Lower leg skin (tissue), 4 donors: ENCODE measurements around the gene MAN2B1. TPM values are rescaled to one million over a fixed set of nuclear protein-coding genes. Genes with fewer than 3 reads are reported as not detected.

Source experiments
- DNase-seq, 2 donors: peaks; one replicate each; pipeline ENCODE4 v3.0.0-alpha.2; 2019; ENCODE audit warnings: low spot score in 2 of 2
- H3K4me3 ChIP-seq: fragments of 200-600 bp; sonication (generic); 2 replicates; pipeline ENCODE4 v1.5.1; 2017; ENCODE audit warnings: mild to moderate bottlenecking, low read depth; ENCODE audit not compliant: poor library complexity, severe bottlenecking
- CTCF ChIP-seq, 3 donors: fragments of 450-650 bp; IDR thresholded peaks; one replicate each; pipeline ENCODE4 v1.5.1; 2016; ENCODE audit warnings: antibody characterized with exemption in 3 of 3, mild to moderate bottlenecking in 3 of 3, moderate library complexity in 2 of 3
- POLR2A ChIP-seq, 2 donors: fragments of 450-650 bp; IDR thresholded peaks; one replicate each; pipeline ENCODE4 v1.6.1; 2016 to 2017; ENCODE audit warnings: antibody characterized with exemption in 2 of 2, mild to moderate bottlenecking in 1 of 2, moderate library complexity in 1 of 2
- WGBS, 2 donors: methylation state at CpG; one replicate each; pipeline ENCODE4 v1.1.5; 2018; 5-methylcytosine and 5-hydroxymethylcytosine counted together
- intact Hi-C: fragments of 100-400 bp; cut with DNase I; formaldehyde crosslinking; loops from one replicate; pipeline ENCODE4 v1.15.0; 2023; ENCODE audit warnings: low total_unique reads
- total RNA-seq, 4 donors: library from RNA; depleted of rRNA; stranded (reverse); fragments of >200 nt; gene quantifications; one replicate each; pipeline ENCODE4 v1.1.0, GENCODE V29; 2016

The MAN2B1 gene
- total RNA-seq, 4 donors from 2014 or later, result 52.8 to 83.0 (median 74.9) TPM

- no peak for DNase-seq
- no peak for TF ChIP-seq POLR2A (IDR thresholded peaks at IDR 0.05)
- intact Hi-C loops, result no loop called here
- 75 to 76% methylated on average over 13 of the region's 13 CpGs for WGBS, 2 donors
- no peak overlapping the region for H3K4me3 ChIP-seq
Observed at GRCh38 chr19:12641456-12641855, 25.1 kb downstream of the MAN2B1 start.

GRCh38 chr19:12639901-12640613 lies 26.5 kb downstream of the MAN2B1 start:
- intact Hi-C loops, result no loop called here
- DNase-seq, result peak; percentile 69 to 95
- no peak overlapping the region for H3K4me3 ChIP-seq
- TF ChIP-seq CTCF (IDR thresholded peaks at IDR 0.05), result peak in 1 of 3 donors; percentile 15
- TF ChIP-seq POLR2A (IDR thresholded peaks at IDR 0.05), result no peak
- 11 to 16% methylated on average over 22 to 25 of the region's 39 CpGs for WGBS, 2 donors

GRCh38 chr19:12638611-12639182 lies 27.8 kb downstream of the MAN2B1 start:
- 94 to 96% methylated on average over 22 of the region's 22 CpGs for WGBS, 2 donors
- H3K4me3 ChIP-seq, result no peak overlapping the region
- TF ChIP-seq POLR2A (IDR thresholded peaks at IDR 0.05) (no peak), CTCF (IDR thresholded peaks at IDR 0.05) (no peak)
- intact Hi-C loops, result no loop called here
- no peak for DNase-seq

- TF ChIP-seq CTCF (IDR thresholded peaks at IDR 0.05) (no peak), POLR2A (IDR thresholded peaks at IDR 0.05) (no peak)
- no peak overlapping the region for H3K4me3 ChIP-seq
- intact Hi-C loops, result no loop called here
- WGBS, 2 donors, result 75 to 80% methylated on average over 13 of the region's 13 CpGs
- no peak for DNase-seq
Observed at GRCh38 chr19:12636631-12637030, 29.9 kb downstream of the MAN2B1 start.

- TF ChIP-seq CTCF (IDR thresholded peaks at IDR 0.05) (no peak), POLR2A (IDR thresholded peaks at IDR 0.05) (no peak)
- intact Hi-C loops, result no loop called here
- H3K4me3 ChIP-seq, result no peak overlapping the region
- WGBS, 2 donors, result 96 to 97% methylated on average over 7 of the region's 7 CpGs
- DNase-seq, result no peak
Observed at GRCh38 chr19:12629215-12629614, 37.3 kb downstream of the MAN2B1 start.

- intact Hi-C loops, result no loop called here
- DNase-seq, result no peak
- H3K4me3 ChIP-seq, result no peak overlapping the region
- 97% methylated on average over 17 of the region's 17 CpGs for WGBS, 2 donors
- TF ChIP-seq POLR2A (IDR thresholded peaks at IDR 0.05) (no peak), CTCF (IDR thresholded peaks at IDR 0.05) (no peak)
Observed at GRCh38 chr19:12628040-12629022, 38.2 kb downstream of the MAN2B1 start.
